GM18505 (cell line): ENCODE measurements around the gene ZNF174.

Experiments used
- ATAC-seq: cut with Tn5 transposase; IDR thresholded peaks from one replicate; pipeline ENCODE4 v1.9.1; 2021; ENCODE audit not compliant: unreplicated experiment
- POLR2A ChIP-seq: IDR thresholded peaks from 4 replicates; pipeline ENCODE4 v1.6.1; 2011; ENCODE audit warnings: borderline replicate concordance; ENCODE audit not compliant: insufficient read depth, insufficient read length; ENCODE audit errors: extremely low read depth

The ZNF174 gene

GRCh38 chr16:3400779-3401688, at the start of gene ZNF174, which contains the start of gene ZSCAN32:
Gene ZNF174, plus strand, starts transcription at chr16:3401215. Its CDS starts 790 bp downstream, at chr16:3402005.
Gene ZSCAN32, minus strand, starts transcription at chr16:3401004. Its CDS starts 3,447 bp downstream, at chr16:3397557.
- ATAC-seq = peak; percentile 93
- peak; percentile 95 for TF ChIP-seq POLR2A

DNA sequence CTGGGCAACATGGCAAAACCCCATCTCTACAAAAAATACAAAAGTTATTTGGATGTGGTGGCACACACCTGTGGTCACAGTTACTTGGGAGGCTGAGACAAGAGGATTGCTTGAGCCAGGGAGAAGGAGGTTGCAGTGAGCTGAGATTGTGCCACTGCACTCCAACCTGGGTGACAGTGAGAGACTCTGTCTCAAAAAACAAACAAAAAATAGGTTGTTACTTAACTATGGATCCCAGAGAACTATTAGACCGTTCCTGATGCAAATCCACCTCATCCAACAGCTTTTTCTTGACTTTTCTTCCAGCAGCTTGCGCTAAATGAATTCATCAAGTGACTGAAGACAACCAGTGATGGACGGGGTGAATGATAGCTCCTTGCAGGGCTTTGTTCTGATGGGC, 45.4 kb upstream of the ZNF174 start, which contains the start of gene OR2C1:
Gene OR2C1, plus strand, starts transcription at position 301 of the 400 bp plus-strand sequence. Its CDS starts 52 bp downstream, at position 353.
- no peak for TF ChIP-seq POLR2A
- no peak for ATAC-seq

- ATAC-seq = no peak
- no peak for TF ChIP-seq POLR2A
Observed at GRCh38 chr16:3356118-3356517, 44.9 kb upstream of the ZNF174 start.

DNA sequence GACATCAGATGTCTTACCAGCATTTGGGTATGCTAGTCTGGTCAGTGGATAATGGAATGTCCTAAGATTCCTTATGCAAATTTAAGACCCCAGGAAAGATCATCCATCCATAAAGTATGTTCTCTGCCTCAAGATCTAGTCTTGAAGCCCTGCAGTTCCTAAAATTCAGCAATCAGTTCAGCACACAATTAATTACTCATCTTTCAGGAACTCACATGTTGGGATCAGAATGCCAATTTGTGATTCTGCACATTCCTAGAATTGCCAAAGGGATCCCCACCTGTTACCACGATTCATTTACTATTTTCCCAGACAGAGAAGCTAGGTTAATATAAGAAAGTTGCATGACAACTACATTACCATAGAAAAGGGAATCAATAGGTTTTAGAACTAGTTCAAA, 42.1 kb upstream of the ZNF174 start:
- TF ChIP-seq POLR2A = no peak
- no peak for ATAC-seq

DNA sequence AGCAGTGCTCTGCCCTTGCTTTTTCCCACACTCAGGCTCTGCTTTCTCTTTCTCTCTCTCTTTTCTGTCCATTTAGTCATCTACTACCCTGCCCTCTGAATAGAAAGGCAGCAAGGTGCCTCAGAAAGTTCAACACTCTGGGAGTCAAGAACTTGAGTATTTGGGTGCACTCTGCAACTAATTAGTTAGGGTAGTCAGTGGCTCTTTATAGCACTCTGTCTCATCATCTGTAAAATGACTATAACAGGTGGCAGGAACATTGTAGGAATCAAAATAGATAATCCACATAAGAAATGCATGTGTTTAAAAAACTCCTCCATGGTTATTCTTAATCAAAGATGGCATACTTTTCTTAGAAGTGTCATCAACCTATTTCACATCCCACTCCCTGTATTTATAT, 38.1 kb upstream of the ZNF174 start:
- no peak for TF ChIP-seq POLR2A
- ATAC-seq = no peak

GRCh38 chr16:3363793-3364192, 37.2 kb upstream of the ZNF174 start:
- no peak for TF ChIP-seq POLR2A
- no peak for ATAC-seq

GRCh38 chr16:3364774-3365427, 36.1 kb upstream of the ZNF174 start:
- peak; percentile 41 for TF ChIP-seq POLR2A

GRCh38 chr16:3369073-3369472, 31.9 kb upstream of the ZNF174 start:
- no peak for TF ChIP-seq POLR2A
- ATAC-seq = no peak

More at GRCh38 chr16:3364774-3365427, 36.1 kb upstream of the ZNF174 start:
- ATAC-seq = no peak

DNA sequence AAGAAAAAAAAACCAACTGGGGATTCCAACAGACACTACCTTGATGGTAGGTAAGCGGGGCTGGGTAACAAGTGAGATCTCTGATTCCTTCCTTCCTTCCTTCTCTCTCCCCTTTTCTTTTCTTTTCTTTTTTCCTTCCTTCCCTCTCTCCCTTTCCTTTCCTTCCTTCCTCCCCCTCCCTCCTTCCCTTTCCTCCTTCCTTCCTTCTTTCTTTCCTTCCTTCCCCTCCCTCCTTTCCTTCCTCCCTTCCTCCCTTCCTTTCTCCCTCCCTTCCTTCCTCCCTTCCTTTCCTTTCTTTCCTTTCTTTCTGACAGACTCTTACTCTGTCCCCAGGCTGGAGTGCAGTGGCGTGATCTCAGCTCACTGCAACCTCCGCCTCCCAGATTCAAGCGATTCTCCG, 25.3 kb upstream of the ZNF174 start:
- no peak for ATAC-seq
- TF ChIP-seq POLR2A = no peak

DNA sequence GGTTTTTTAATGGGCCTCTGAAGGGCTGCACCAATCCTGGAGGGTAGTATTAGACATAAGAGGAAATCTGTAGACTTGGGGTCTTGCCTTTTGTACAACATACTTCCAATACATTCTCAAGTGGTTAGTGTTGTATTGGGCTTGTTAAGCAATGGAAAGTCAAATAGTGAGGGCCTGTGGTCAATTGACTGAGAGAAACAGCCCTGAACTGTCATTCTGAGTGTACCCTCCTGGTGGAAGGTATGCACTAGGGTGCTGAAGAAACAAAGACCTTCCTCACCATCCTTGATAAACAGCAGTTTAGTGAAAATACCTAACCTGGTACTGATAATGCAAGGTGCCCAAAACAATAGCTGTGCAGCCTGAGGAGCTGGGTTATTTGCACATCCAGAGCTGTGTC, 23.1 kb upstream of the ZNF174 start:
- no peak for ATAC-seq
- no peak for TF ChIP-seq POLR2A

DNA sequence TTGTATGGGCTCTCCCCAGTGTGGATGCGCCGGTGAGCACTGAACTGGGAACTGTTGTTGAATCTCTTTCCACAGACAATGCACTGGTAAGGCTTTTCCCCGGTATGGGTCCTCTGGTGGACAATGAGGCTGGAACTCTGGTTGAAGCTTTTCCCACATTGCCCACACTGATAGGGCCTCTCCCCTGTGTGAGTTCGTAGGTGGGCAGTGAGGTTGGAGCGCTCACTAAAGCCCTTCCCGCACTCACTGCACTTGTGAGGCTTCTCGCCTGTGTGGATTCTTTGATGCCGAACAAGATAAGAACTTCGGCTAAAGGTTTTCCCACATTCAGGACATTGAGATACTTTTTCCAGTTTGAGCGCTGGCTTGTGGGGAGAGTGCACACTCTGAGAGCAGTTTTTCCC, 18.0 kb upstream of the ZNF174 start:
- no peak for ATAC-seq
- TF ChIP-seq POLR2A = no peak

DNA sequence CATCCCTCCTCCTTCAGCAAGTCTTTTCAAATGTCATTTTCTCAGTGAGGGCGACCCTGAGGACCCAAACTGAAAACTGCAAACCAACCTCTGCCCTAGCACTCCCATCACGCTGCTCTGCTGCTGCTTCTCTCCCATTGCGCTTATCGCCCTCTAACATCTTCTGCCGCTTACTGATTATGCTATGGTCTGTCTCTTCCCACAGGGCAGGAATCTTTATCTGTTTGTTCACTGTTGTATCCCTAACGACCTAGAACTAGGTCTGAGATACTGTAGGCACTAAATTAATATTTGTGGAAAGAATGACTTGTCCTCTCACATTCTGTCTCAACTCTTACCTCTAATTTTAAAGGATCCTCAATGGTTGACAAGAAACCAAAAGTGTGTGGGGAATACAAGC, 12.7 kb upstream of the ZNF174 start:
- ATAC-seq = no peak
- no peak for TF ChIP-seq POLR2A

DNA sequence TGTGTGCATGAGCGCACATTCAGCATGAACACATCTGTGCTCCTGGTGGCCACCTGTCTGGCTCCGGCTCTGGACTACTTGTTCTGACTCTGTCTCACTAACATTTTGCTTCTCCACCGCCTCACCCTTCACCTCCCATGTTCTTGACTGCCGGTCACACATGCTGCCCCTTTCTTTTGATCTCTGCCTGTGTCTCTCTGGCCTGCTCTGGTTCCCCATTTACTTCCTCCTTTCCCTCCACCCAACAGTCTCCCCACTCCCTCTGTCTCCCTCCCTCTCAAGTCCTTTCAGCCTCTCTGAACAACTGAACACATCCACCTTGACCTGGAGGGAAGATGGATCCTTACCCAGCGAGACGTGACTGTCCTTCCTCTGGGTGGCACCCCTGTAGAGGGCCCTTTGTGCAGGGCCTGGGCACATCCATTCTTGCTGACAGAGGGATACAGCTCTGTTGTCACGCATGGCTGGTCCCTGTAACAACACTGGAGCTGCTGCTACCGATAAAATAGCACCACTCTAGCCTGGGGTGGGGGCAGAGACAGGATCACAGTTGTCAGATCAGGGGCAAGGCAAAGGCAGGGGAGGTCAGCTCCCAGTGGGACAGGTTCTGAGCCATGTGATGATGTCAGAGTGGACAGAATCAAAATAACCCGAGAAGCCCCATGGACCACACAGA, 11.2 kb upstream of the ZNF174 start:
- ATAC-seq = no peak
- no peak for TF ChIP-seq POLR2A
